GM18511 (cell line): ENCODE measurements around the gene OSBPL7.

ENCODE experiments used
- ATAC-seq: cut with Tn5 transposase; IDR thresholded peaks from one replicate; pipeline ENCODE4 v1.9.1; 2021; ENCODE audit warnings: mild to moderate bottlenecking, moderate library complexity; ENCODE audit not compliant: unreplicated experiment

The OSBPL7 gene

GRCh38 chr17:47821424-47822391, at the start of gene OSBPL7:
TSS of gene OSBPL7 (minus strand) at chr17:47821794. CDS start at chr17:47820278, 1,516 bp downstream.
- peak; percentile 97 for ATAC-seq

GRCh38 chr17:47871048-47871447, 49.5 kb upstream of the OSBPL7 start:
- no peak for ATAC-seq

- no peak for ATAC-seq
Observed at GRCh38 chr17:47870056-47870455, 48.5 kb upstream of the OSBPL7 start.

- ATAC-seq = no peak
Observed at GRCh38 chr17:47869114-47869513, 47.5 kb upstream of the OSBPL7 start.

- no peak for ATAC-seq
Observed at GRCh38 chr17:47867813-47868533, 46.4 kb upstream of the OSBPL7 start.

- no peak for ATAC-seq
Observed at GRCh38 chr17:47866941-47867340, 45.3 kb upstream of the OSBPL7 start.

GRCh38 chr17:47864791-47865216, 43.2 kb upstream of the OSBPL7 start:
- no peak for ATAC-seq

GRCh38 chr17:47862621-47863440, 41.2 kb upstream of the OSBPL7 start:
- no peak for ATAC-seq

- no peak for ATAC-seq
Observed at GRCh38 chr17:47860386-47860785, 38.8 kb upstream of the OSBPL7 start.

GRCh38 chr17:47857551-47858455, 36.2 kb upstream of the OSBPL7 start:
- ATAC-seq = no peak

- ATAC-seq = no peak
Observed at GRCh38 chr17:47856830-47857229, 35.2 kb upstream of the OSBPL7 start.

GRCh38 chr17:47855737-47856136, 34.1 kb upstream of the OSBPL7 start:
- ATAC-seq = no peak

- no peak for ATAC-seq
Observed at GRCh38 chr17:47853616-47854015, 32.0 kb upstream of the OSBPL7 start.

- ATAC-seq = no peak
Observed at GRCh38 chr17:47852113-47852949, 30.7 kb upstream of the OSBPL7 start.

- no peak for ATAC-seq
Observed at GRCh38 chr17:47851764-47852112, 30.1 kb upstream of the OSBPL7 start.

GRCh38 chr17:47850692-47851573, 29.3 kb upstream of the OSBPL7 start, which contains the start of gene SP6:
TSS of gene SP6 (minus strand) at chr17:47851163. CDS start at chr17:47848429, 2,734 bp downstream.
- ATAC-seq = no peak

GRCh38 chr17:47850373-47850691, 28.7 kb upstream of the OSBPL7 start:
- no peak for ATAC-seq

GRCh38 chr17:47848198-47848513, 26.6 kb upstream of the OSBPL7 start:
- ATAC-seq = no peak
